ENCODE measurements around the gene PTPRN2. TPM values are rescaled to one million over a fixed set of nuclear protein-coding genes. Genes with fewer than 3 reads are reported as not detected.

PTPRN2 gene
- polyA plus RNA-seq, 1 of the 3 experiments (the other 2 are of a cell fraction), result 4.0 TPM

GRCh38 chr7:158358926-158359645, 228.5 kb downstream of the PTPRN2 start (continued):
- TF ChIP-seq RCOR1 (IDR thresholded peaks at IDR 0.05; ENCODE audit: low read length), result no peak

GRCh38 chr7:158357898-158358821, 229.5 kb downstream of the PTPRN2 start:
- POLR2A ChIA-PET, result no interaction called here
- H3K9ac ChIP-seq, result no peak overlapping the region
- H3K27me3 ChIP-seq (ENCODE audit: insufficient read depth), result no peaks in the 10 kb centered on the region
- H3K9me2 ChIP-seq, result no peaks in the 10 kb centered on the region
- 61% methylated on average over 26 of the region's 26 CpGs for WGBS (ENCODE audit: low lambda C conversion rate)
- no peak for TF ChIP-seq TCF12 (IDR thresholded peaks at IDR 0.05)
- no peak for TF ChIP-seq RAD21 (IDR thresholded peaks at IDR 0.05; ENCODE audit: low read length)
- no peak for TF ChIP-seq FOSL2 (IDR thresholded peaks at IDR 0.05; ENCODE audit: borderline replicate concordance, low read depth)
- no peak for TF ChIP-seq GATA2 (CRISPR knock-in tag; IDR thresholded peaks at IDR 0.05)
- no peak for TF ChIP-seq CHD2 (IDR thresholded peaks at IDR 0.05; ENCODE audit: low read length, partially characterized antibody)
- TF ChIP-seq MXI1 (IDR thresholded peaks at IDR 0.05; ENCODE audit: low read depth, low read length), result no peak
- TF ChIP-seq PBX3 (IDR thresholded peaks at IDR 0.05), result no peak
- TF ChIP-seq EZH2phosphoT487 (IDR thresholded peaks at IDR 0.05; ENCODE audit: borderline replicate concordance, low read depth), result no peak
- no peak for TF ChIP-seq RXRA (IDR thresholded peaks at IDR 0.05; ENCODE audit: borderline replicate concordance, low read depth)
- TF ChIP-seq POLR2AphosphoS5 (IDR thresholded peaks at IDR 0.05; ENCODE audit: low read depth, low read length), result no peak
- TF ChIP-seq TEAD4 (IDR thresholded peaks at IDR 0.05; ENCODE audit: borderline replicate concordance, insufficient read depth), result no peak
- H3K4me3 ChIP-seq (ENCODE audit: low read depth in 2 of 2, low read length in 1 of 2), result no peak overlapping the region
- no peaks in the 10 kb centered on the region for H3F3A ChIP-seq (replicated peaks; ENCODE audit: insufficient read depth)
- DNase-seq, result no peak
- no peaks in the 10 kb centered on the region for H3K79me2 ChIP-seq (ENCODE audit: insufficient read depth)
- no peaks in the 10 kb centered on the region for H4K20me1 ChIP-seq (ENCODE audit: insufficient read depth)
- CTCF ChIA-PET, result no interaction called here
- peaks cover 0 to 6% of the 10 kb centered on the region in 2 experiments; a peak in 1 of 4 replicates for H3K4me1 ChIP-seq (ENCODE audit: control insufficient read depth in 1 of 2, insufficient read depth in 2 of 2, low read depth in 1 of 2, low read length in 1 of 2)
- H3K27ac ChIP-seq (ENCODE audit: low read depth in 2 of 2, low read length in 1 of 2), result no peak overlapping the region
- H3K9me3 ChIP-seq, result peaks cover 3% of the 10 kb centered on the region; the same call in 1 of the 2 replicates
- H2AFZ ChIP-seq (ENCODE audit: low read depth), result no peak overlapping the region
- H3K36me3 ChIP-seq (replicated peaks in 1 of 2; ENCODE audit: control insufficient read depth in 1 of 2, insufficient read depth in 2 of 2, low read length in 1 of 2), result no peaks in the 10 kb centered on the region
- H3K4me2 ChIP-seq, result no peak overlapping the region
